GM10248 (cell line): ENCODE measurements around the gene ADRB2.

ENCODE experiments used
- CTCF ChIA-PET: fragments of 300-600 bp; sonication (Branson Sonifier 250); formaldehyde crosslinking; extraction: SDS; loops from one replicate; lab custom pipeline; 2021; ENCODE audit warnings: antibody characterized with exemption; lab: Yijun Ruan, JAX
- POLR2A ChIA-PET: fragments of 350-650 bp; sonication (Branson Sonifier 250); formaldehyde crosslinking; extraction: SDS; loops from one replicate; lab custom pipeline; 2020; ENCODE audit warnings: antibody characterized with exemption; lab: Yijun Ruan, JAX
- DNase-seq: peaks from one replicate; pipeline ENCODE4 v3.0.0; 2012; ENCODE audit errors: extremely low spot score
- TF ChIP-seq, protein P1 (sequence below): IDR thresholded peaks from 2 replicates; pipeline ENCODE4 v1.5.1; 2012; ENCODE audit warnings: mild to moderate bottlenecking, low read depth; ENCODE audit errors: extremely low read depth, missing control alignments, control extremely low read depth

ADRB2 gene

GRCh38 chr5:148843510-148844318, 17.3 kb downstream of the ADRB2 start:
- ChIA-PET POLR2A (no interaction called here), CTCF (interaction anchor here (1.3 kb wide), 1 partner anchor 15 kb away, joined by 4 read pairs; no protein-coding TSS in a partner anchor)
- no peak for DNase-seq
- TF ChIP-seq, protein P1, sequence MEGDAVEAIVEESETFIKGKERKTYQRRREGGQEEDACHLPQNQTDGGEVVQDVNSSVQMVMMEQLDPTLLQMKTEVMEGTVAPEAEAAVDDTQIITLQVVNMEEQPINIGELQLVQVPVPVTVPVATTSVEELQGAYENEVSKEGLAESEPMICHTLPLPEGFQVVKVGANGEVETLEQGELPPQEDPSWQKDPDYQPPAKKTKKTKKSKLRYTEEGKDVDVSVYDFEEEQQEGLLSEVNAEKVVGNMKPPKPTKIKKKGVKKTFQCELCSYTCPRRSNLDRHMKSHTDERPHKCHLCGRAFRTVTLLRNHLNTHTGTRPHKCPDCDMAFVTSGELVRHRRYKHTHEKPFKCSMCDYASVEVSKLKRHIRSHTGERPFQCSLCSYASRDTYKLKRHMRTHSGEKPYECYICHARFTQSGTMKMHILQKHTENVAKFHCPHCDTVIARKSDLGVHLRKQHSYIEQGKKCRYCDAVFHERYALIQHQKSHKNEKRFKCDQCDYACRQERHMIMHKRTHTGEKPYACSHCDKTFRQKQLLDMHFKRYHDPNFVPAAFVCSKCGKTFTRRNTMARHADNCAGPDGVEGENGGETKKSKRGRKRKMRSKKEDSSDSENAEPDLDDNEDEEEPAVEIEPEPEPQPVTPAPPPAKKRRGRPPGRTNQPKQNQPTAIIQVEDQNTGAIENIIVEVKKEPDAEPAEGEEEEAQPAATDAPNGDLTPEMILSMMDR, result no peak

- TF ChIP-seq, protein P1, result no peak
- ChIA-PET POLR2A (no interaction called here), CTCF (interaction anchor here (1.3 kb wide), 1 partner anchor 14 kb away, joined by 4 read pairs; no protein-coding TSS in a partner anchor)
- no peak for DNase-seq
Measured at GRCh38 chr5:148844433-148845280, 18.2 kb downstream of the ADRB2 start.

- POLR2A ChIA-PET, result no interaction called here
- TF ChIP-seq, protein P1, result no peak
- DNase-seq, result no peak
- CTCF ChIA-PET, result interaction anchor here (1.2 kb wide), 1 partner anchor 10 kb away, joined by 3 read pairs; no protein-coding TSS in a partner anchor
Measured at GRCh38 chr5:148846930-148847329, 20.5 kb downstream of the ADRB2 start.

GRCh38 chr5:148847456-148847855, 21.0 kb downstream of the ADRB2 start:
- no peak for DNase-seq
- ChIA-PET CTCF (interaction anchor here (1.2 kb wide), 1 partner anchor 11 kb away, joined by 3 read pairs; no protein-coding TSS in a partner anchor), POLR2A (no interaction called here)
- TF ChIP-seq, protein P1, result no peak

DNA sequence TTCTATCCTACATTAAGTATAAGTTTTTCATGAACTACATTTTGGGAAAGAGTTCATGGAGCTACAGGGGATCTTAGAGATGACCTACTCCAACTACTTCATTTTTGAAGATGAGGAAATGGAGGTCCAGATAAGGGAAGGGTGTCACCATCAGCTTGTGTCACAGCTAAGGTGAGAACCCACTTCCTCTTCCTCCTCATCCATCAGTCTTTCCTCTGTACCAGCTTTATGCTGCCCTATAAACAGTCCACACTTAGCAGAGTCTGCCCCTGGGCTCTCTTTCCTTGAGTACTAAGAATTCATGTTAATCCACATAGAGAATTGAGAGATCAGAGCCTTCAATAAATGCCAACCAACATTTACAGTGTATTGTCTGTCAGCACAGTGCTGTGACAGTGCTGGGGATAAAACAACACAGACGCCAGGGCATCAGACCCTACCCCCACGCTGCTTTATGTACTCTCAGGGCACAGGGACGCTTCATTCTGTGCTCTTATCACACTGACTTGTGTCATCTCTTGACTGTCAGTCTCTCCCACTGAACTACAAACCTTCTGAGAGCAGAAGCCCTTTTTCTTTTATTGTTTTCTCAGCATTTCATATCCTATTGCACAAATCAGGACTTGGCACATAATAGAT, 22.1 kb downstream of the ADRB2 start:
- TF ChIP-seq, protein P1, result no peak
- POLR2A ChIA-PET, result no interaction called here
- CTCF ChIA-PET, result no interaction called here
- DNase-seq, result no peak

GRCh38 chr5:148849461-148849860, 23.1 kb downstream of the ADRB2 start:
- TF ChIP-seq, protein P1, result no peak
- CTCF ChIA-PET, result no interaction called here
- POLR2A ChIA-PET, result no interaction called here
- no peak for DNase-seq
